Keratinocyte (primary cell): ENCODE data around the gene GMCL1. TPM values are rescaled to one million over a fixed set of nuclear protein-coding genes. Genes with fewer than 3 reads are reported as not detected.

Experiments used
- DNase-seq: peaks from one replicate; pipeline ENCODE4 v3.0.0-alpha.2; 2011; ENCODE audit warnings: low read depth, missing footprints, low spot score
- FAIRE-seq: peaks from 2 replicates; lab custom pipeline; 2011; peaks lifted over from hg19 to GRCh38; lab: Jason Lieb, UNC
- H2AFZ ChIP-seq: 2 replicates; pipeline ENCODE4 v1.6.0; 2012; ENCODE audit warnings: low read length, control low read depth, inconsistent platforms; ENCODE audit not compliant: control insufficient read depth
- H3K27ac ChIP-seq: 2 replicates; pipeline ENCODE4 v1.5.1; 2011; ENCODE audit warnings: low read length; ENCODE audit not compliant: control insufficient read depth, insufficient read depth
- H3K27me3 ChIP-seq: 3 replicates; pipeline ENCODE4 v1.6.0; 2011; ENCODE audit warnings: low read length; ENCODE audit not compliant: control insufficient read depth, insufficient read depth; ENCODE audit errors: extremely low read depth
- H3K36me3 ChIP-seq, 2 experiments: 2 replicates in 1 of 2; 3 replicates in 1 of 2; pipeline ENCODE4 v1.5.1; 2011; ENCODE audit warnings: low read length in 2 of 2, mild to moderate bottlenecking in 1 of 2; ENCODE audit not compliant: control insufficient read depth in 2 of 2, insufficient read depth in 2 of 2; ENCODE audit errors: extremely low read depth in 1 of 2
- H3K4me1 ChIP-seq: 3 replicates; pipeline ENCODE4 v1.5.1; 2011; ENCODE audit warnings: low read length; ENCODE audit not compliant: control insufficient read depth, insufficient read depth; ENCODE audit errors: extremely low read depth
- H3K4me2 ChIP-seq: 3 replicates; pipeline ENCODE4 v1.6.0; 2011; ENCODE audit warnings: low read depth, low read length; ENCODE audit not compliant: control insufficient read depth, insufficient read depth; ENCODE audit errors: extremely low read depth
- H3K4me3 ChIP-seq, 3 experiments: fragments of 200-600 bp in 1 of 3; sonication (generic) in 1 of 3; 2 replicates in 2 of 3; 3 replicates in 1 of 3; pipeline ENCODE4 v1.5.1; 2011 to 2016; ENCODE audit warnings: low read length in 3 of 3, mild to moderate bottlenecking in 3 of 3, control low read depth in 2 of 3, inconsistent platforms in 1 of 3, low read depth in 1 of 3, mixed read lengths in 1 of 3, mixed run types in 1 of 3, moderate library complexity in 1 of 3; ENCODE audit not compliant: control insufficient read depth in 2 of 3, insufficient read depth in 2 of 3; ENCODE audit errors: extremely low read depth in 1 of 3
- H3K79me2 ChIP-seq: 2 replicates; pipeline ENCODE4 v1.6.0; 2012; ENCODE audit warnings: low read length; ENCODE audit not compliant: control insufficient read depth, insufficient read depth
- H3K9ac ChIP-seq: 3 replicates; pipeline ENCODE4 v1.6.0; 2011; ENCODE audit warnings: low read length; ENCODE audit not compliant: control insufficient read depth, insufficient read depth; ENCODE audit errors: extremely low read depth
- H3K9me1 ChIP-seq: 3 replicates; pipeline ENCODE4 v1.6.0; 2011; ENCODE audit warnings: low read length; ENCODE audit not compliant: control insufficient read depth, insufficient read depth; ENCODE audit errors: extremely low read depth
- H3K9me3 ChIP-seq: 2 replicates; pipeline ENCODE4 v1.5.1; 2012; ENCODE audit warnings: low read depth, low read length; ENCODE audit not compliant: control insufficient read depth
- H4K20me1 ChIP-seq: 3 replicates; pipeline ENCODE4 v1.6.0; 2011; ENCODE audit warnings: low read length; ENCODE audit not compliant: control insufficient read depth, insufficient read depth; ENCODE audit errors: extremely low read depth
- CTCF ChIP-seq, 3 experiments: IDR thresholded peaks in 1 of 3; conservative IDR thresholded peaks in 1 of 3; optimal IDR thresholded peaks in 1 of 3; 2 replicates in 2 of 3; 3 replicates in 1 of 3; pipeline versions ENCODE3 to v1.5.1; 2011; ENCODE audit warnings: low read length in 3 of 3, mild to moderate bottlenecking in 3 of 3, moderate library complexity in 2 of 3, control low read depth in 1 of 3, inconsistent platforms in 1 of 3; ENCODE audit not compliant: insufficient read depth in 2 of 3; ENCODE audit errors: extremely low read depth in 1 of 3
- EZH2 ChIP-seq: IDR thresholded peaks from one replicate; pipeline ENCODE4 v1.6.1; 2012; ENCODE audit warnings: inconsistent platforms, mild to moderate bottlenecking, low read length, moderate library complexity
- dilution Hi-C: fragments of 300-500 bp; cut with MboI; formaldehyde crosslinking; loops from one replicate; pipeline ENCODE4 v1.7.0; 2020; ENCODE audit warnings: low sequenced_read_pairs; ENCODE audit not compliant: extremely low pct_ligation_motif_present
- polyA plus RNA-seq, 5 experiments: library from polyadenylated mRNA; depleted of rRNA in 3 of 5; stranded (reverse) in 3 of 5; stranded (forward) in 1 of 5; unstranded in 1 of 5; fragments of >200 nt; gene quantifications; 1 replicate in 1 of 5; 2 replicates in 3 of 5; 3 replicates in 1 of 5; pipeline versions ENCODE4 v1.2.1 to v1.2.3, GENCODE V29; 2011 to 2012; ENCODE audit warnings: missing spikeins in 2 of 5, low read depth in 1 of 5, low replicate concordance in 1 of 5

The GMCL1 gene
- polyA plus RNA-seq, 1 donor (not counting 4 experiments of a cell fraction or from before 2014, with no cell fraction given), result 7.5 TPM

- no peak overlapping the region for H3K27ac ChIP-seq
- no peak overlapping the region for H3K4me3 ChIP-seq
- TF ChIP-seq EZH2 (no peak), CTCF (optimal IDR thresholded peaks at IDR 0.05 in 1 of 3, IDR thresholded peaks at IDR 0.05 in 1 of 3, conservative IDR thresholded peaks at IDR 0.05 in 1 of 3; ENCODE audit: extremely low read depth in 1 of 3, insufficient read depth in 2 of 3, low read length in 3 of 3) (no peak)
- no peaks in the 10 kb centered on the region for H3K27me3 ChIP-seq
- peaks cover 4% of the 10 kb centered on the region for H3K9me1 ChIP-seq
- no peaks in the 10 kb centered on the region for H3K9me3 ChIP-seq
- no peak overlapping the region for H3K9ac ChIP-seq
- no peak overlapping the region for H2AFZ ChIP-seq
- FAIRE-seq, result no peak
- no peak for DNase-seq
- peaks cover 1 to 2% of the 10 kb centered on the region in 2 experiments for H3K36me3 ChIP-seq
- H3K79me2 ChIP-seq, result no peaks in the 10 kb centered on the region
- H4K20me1 ChIP-seq, result no peaks in the 10 kb centered on the region
- dilution Hi-C loops, result no loop called here
- no peak overlapping the region for H3K4me2 ChIP-seq
- peaks cover 25% of the 10 kb centered on the region for H3K4me1 ChIP-seq
Measured at GRCh38 chr2:69796174-69796573, 33.3 kb upstream of the GMCL1 start.

- Histone ChIP-seq H3K27ac (peak overlapping the region; percentile 92), H3K79me2 (no peaks in the 10 kb centered on the region), H3K4me1 (peaks cover 25% of the 10 kb centered on the region), H2AFZ (no peak overlapping the region), H3K27me3 (no peaks in the 10 kb centered on the region), H3K36me3 (peaks cover 2 to 4% of the 10 kb centered on the region in 2 experiments), H3K9me1 (peaks cover 4% of the 10 kb centered on the region), H3K4me2 (no peak overlapping the region), H3K9ac (no peak overlapping the region), H3K9me3 (no peaks in the 10 kb centered on the region), H4K20me1 (no peaks in the 10 kb centered on the region), H3K4me3 (no peak overlapping the region)
- dilution Hi-C loops, result no loop called here
- TF ChIP-seq CTCF (optimal IDR thresholded peaks at IDR 0.05 in 1 of 3, IDR thresholded peaks at IDR 0.05 in 1 of 3, conservative IDR thresholded peaks at IDR 0.05 in 1 of 3; ENCODE audit: extremely low read depth in 1 of 3, insufficient read depth in 2 of 3, low read length in 3 of 3) (no peak), EZH2 (no peak)
- DNase-seq (no peak), FAIRE-seq (no peak)
Measured at GRCh38 chr2:69797235-69797634, 32.2 kb upstream of the GMCL1 start.
